Esophagus muscularis mucosa (tissue), 3 donors: Measurements from ENCODE around the gene VPS18.

Experiments
- POLR2A ChIP-seq: fragments of 450-650 bp; IDR thresholded peaks from one replicate; pipeline ENCODE4 v1.6.1; 2017; ENCODE audit warnings: antibody characterized with exemption, moderate library complexity, mild to moderate bottlenecking, low read depth
- POLR2AphosphoS5 ChIP-seq, 2 donors: sonication (generic); formaldehyde crosslinking; IDR thresholded peaks; one replicate each; pipeline ENCODE4 v1.6.1; 2017; ENCODE audit warnings: antibody characterized with exemption in 2 of 2
- TF ChIP-seq, protein P1 (sequence below), 3 experiments: fragments of 200-600 bp in 2 of 3; fragments of 450-650 bp in 1 of 3; sonication (generic) in 2 of 3; IDR thresholded peaks; one replicate each; pipeline ENCODE4 v1.5.1; 2017 to 2019; ENCODE audit warnings: antibody characterized with exemption in 3 of 3, mild to moderate bottlenecking in 2 of 3, moderate library complexity in 1 of 3

DNA sequence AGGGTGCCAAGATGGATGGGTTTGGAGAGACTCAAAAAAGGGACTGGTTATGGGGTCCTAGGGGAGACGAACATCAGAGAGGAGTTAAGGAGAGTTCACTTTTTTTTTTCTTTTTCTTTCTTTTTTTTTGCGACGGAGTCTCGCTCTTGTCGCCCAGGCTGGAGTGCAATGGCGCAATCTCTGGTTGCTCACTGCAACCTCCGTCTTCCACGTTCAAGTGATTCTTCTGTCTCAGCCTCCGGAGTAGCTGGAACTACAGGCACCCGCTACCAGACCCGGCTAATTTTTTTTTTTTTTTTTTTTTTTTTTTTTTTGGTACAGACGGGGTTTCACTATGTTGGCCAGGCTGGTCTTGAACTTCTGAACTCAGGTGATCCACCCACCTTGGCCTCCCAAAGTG lies 49.2 kb upstream of the VPS18 start:
- TF ChIP-seq, protein P1, sequence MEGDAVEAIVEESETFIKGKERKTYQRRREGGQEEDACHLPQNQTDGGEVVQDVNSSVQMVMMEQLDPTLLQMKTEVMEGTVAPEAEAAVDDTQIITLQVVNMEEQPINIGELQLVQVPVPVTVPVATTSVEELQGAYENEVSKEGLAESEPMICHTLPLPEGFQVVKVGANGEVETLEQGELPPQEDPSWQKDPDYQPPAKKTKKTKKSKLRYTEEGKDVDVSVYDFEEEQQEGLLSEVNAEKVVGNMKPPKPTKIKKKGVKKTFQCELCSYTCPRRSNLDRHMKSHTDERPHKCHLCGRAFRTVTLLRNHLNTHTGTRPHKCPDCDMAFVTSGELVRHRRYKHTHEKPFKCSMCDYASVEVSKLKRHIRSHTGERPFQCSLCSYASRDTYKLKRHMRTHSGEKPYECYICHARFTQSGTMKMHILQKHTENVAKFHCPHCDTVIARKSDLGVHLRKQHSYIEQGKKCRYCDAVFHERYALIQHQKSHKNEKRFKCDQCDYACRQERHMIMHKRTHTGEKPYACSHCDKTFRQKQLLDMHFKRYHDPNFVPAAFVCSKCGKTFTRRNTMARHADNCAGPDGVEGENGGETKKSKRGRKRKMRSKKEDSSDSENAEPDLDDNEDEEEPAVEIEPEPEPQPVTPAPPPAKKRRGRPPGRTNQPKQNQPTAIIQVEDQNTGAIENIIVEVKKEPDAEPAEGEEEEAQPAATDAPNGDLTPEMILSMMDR (IDR thresholded peaks at IDR 0.05): no peak
- no peak for TF ChIP-seq POLR2A
- no peak for TF ChIP-seq POLR2AphosphoS5 (IDR thresholded peaks at IDR 0.05)
